Stimulated activated CD8-positive, alpha-beta memory T cell treated with anti-CD3 and anti-CD28 coated beads, Interleukin-4, amount 100 ng/mL, for 48 hours (primary cell): Measurements from ENCODE around the gene CYP1B1.
"Not testable (repeated sequence)": the region's sequence is repeated elsewhere in the genome, so short reads cannot be mapped to it uniquely, and the experiment has no call there.

ENCODE experiments used
- DNase-seq: peaks from one replicate; pipeline ENCODE4 v3.0.0-alpha.2; 2020

CYP1B1 gene

GRCh38 chr2:38032946-38033345, 43.0 kb downstream of the CYP1B1 start:
- no peak for DNase-seq

- DNase-seq, result no peak
These were observed 45.2 kb downstream of the CYP1B1 start for GRCh38 chr2:38030635-38031355.

GRCh38 chr2:38029512-38029911, 46.4 kb downstream of the CYP1B1 start:
- no peak for DNase-seq

GRCh38 chr2:38028829-38029228, 47.1 kb downstream of the CYP1B1 start:
- no peak for DNase-seq

- no peak for DNase-seq
These were observed 49.1 kb downstream of the CYP1B1 start for GRCh38 chr2:38026846-38027245.

- no peak for DNase-seq
These were observed 54.4 kb downstream of the CYP1B1 start for GRCh38 chr2:38021589-38021988.

- DNase-seq, result not testable (repeated sequence)
These were observed 55.4 kb downstream of the CYP1B1 start for GRCh38 chr2:38020359-38021069.

- DNase-seq, result no peak
These were observed 58.1 kb downstream of the CYP1B1 start for GRCh38 chr2:38017836-38018235.
